Astrocyte (in vitro differentiated cells and primary cell): ENCODE measurements around the gene QSOX2.

Experiments used
- CTCF ChIP-seq: IDR thresholded peaks from 2 replicates; pipeline ENCODE4 v1.5.1; 2011; ENCODE audit warnings: low read depth, mild to moderate bottlenecking, inconsistent platforms, low read length, moderate library complexity; ENCODE audit not compliant: insufficient read depth
- EZH2 ChIP-seq: IDR thresholded peaks from 2 replicates; pipeline ENCODE4 v1.6.1; 2012; ENCODE audit warnings: mild to moderate bottlenecking, low read length, inconsistent platforms; ENCODE audit not compliant: insufficient read depth

GRCh38 chr9:136243631-136244030 lies 2.0 kb downstream of the QSOX2 start:
- TF ChIP-seq EZH2 (no peak), CTCF (no peak)
